HG02970 (cell line): ENCODE results near the gene TFAP2D.

Source experiments
- ATAC-seq: cut with Tn5 transposase; IDR thresholded peaks from one replicate; pipeline ENCODE4 v1.9.1; 2021; ENCODE audit warnings: mild to moderate bottlenecking, moderate library complexity, moderate number of reproducible peaks; ENCODE audit not compliant: unreplicated experiment, low FRiP score

Gene TFAP2D

DNA sequence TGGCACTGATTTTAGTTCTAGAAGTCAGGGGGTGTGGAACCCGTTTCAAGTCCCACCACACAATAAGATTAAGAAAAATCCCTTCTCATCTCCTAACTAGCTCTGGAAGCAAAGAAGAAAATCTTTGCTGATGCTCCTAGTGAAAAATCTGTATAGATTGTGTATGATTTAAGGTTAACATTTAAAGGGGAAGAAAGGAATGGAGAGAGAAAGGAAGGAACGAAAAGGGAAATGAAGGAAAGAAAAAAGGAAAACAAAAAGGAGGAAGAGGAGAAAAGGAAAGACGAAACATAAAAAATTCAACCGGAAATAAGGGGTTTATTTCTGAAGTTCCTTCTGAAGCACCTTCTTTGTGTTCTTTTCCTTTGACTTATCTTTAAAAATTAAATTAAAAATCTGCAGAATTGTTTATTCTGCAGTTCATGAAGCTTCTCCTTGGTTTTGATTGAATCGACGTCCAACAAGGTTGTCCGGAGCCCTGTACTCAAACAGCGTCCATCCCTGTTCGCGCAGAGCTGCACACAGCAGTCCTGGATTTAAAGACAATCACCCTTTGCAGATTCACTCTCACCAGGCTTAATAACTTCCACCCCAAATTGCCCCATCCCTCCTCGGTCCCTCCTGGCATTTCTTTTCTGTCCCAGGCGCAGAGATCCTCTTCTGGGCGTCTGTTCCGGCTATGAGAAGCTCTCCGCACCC is 103.8 kb downstream of the TFAP2D start:
- ATAC-seq, result no peak

DNA sequence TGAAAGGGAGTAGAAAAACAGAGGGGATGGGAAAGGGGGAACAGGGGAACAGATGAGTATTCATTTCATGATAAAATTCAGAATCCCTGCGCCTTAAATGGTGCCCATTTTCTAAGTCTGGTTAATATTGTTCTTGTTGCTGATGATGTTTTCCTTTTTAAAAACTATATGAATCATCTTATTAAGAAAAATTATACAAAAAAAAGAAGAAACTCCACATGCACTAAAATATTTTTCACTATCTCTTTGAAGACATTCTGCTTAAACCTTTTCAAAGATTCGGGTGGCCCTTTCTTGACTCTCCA is 104.3 kb downstream of the TFAP2D start:
- no peak for ATAC-seq

DNA sequence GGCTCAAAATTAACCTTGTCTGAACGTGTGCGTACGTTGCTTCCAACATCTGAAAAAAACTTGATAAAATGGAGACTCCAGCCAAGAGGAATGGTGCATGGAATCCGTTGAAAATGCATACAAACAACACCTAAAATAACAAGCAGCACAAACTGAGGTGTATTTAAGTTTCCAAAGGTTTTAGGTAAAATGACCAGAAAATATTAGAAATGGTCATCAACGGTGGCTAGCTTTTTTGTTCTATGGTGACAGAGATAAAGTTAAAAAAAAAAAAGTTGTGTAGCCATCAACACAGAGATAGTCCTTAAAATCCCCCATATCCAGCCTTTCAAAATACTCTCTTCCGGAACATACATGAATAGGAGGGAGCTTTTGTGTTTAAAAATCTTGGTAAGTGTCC is 104.7 kb downstream of the TFAP2D start:
- ATAC-seq, result no peak

DNA sequence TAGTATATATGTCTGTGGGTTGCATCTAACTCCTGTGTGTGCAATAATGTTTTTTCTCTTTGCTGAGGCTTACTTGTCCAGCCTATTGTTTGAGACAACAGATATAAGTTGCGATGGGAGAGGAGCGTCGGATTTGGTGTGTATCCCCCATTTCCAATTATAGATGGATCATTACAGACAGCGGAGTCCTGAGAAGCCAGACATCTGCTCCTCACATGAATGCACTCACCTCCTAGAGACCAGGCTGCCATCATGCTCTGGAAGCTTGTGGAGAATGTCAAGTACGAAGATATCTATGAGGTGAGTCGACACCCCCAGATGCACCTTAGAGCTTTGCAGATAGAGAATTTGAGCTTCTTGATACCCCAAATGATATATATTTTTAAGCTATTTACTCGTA is 105.3 kb downstream of the TFAP2D start, which contains the start of gene TFAP2B:
TFAP2B (plus strand) TSS at position 199 of the 400 bp plus-strand sequence; CDS start at position 220, 21 bp downstream.
- no peak for ATAC-seq

DNA sequence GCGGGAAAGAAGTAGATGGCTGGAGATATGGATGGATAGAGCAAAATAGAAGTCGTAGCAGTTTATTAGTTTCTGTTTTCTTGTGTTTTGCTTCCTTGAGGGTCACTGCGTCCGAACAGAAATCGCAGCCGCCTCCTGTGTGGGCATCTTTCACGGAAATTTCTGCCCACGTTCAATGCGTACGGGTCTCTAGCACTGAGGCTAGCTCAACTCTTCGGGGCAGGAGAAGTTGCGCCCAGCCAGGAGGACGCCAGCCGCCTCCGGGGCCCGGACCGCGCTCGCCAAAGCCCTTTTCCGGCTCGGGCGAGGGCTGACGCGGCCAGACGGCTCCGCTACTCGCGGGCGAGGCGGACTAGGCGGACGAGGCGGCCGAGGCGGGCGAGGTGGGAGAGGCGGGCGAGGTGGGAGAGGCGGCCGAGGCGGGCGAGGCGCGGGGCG is 106.2 kb downstream of the TFAP2D start:
- no peak for ATAC-seq

DNA sequence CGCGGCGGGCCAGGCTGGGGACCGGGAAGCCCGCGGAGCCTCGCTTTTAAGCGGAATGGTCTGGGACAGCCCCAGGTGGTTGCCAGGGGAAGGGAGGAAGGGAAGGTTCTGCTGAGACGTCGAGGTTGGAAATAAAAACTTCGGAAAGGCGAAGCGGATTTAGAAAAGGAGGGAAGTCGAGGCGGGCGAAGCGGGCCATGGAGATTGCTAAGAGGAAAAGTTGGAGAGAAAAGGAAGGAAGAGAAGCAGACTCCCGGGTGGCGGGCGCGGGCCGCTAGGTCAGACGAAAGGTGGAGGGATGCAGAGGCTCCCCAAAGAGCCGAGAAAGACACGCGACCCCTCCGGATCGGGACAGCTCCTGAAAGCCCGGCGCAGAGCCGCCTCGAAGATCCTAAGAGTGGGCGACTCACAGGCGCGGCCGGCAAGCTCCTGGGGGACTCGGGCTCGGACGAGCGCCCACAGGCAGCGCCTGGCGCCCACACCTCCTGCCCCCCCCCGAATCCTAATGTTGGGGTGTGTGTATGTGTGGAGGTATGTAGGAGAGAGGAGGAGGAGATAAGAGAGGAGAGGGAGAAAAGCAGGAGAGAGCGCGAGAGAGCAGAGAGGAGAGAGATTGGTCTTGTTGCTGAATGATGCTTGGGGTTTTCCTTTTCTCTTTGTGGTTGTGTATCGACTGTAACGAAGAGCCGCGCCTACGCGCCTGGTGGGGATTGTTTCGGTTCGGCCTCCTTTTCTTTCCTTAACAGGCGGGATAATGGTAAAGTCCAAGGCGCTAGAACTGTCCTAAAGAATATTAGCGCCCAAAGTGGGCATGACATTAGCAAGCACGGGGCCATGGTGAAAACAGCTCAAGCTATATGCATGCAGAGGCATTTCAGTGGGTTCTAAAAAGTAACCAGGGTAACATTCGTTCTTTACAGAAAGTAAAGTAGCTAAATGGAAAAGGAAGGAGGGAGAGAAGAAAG is 106.9 kb downstream of the TFAP2D start:
- ATAC-seq, result no peak

DNA sequence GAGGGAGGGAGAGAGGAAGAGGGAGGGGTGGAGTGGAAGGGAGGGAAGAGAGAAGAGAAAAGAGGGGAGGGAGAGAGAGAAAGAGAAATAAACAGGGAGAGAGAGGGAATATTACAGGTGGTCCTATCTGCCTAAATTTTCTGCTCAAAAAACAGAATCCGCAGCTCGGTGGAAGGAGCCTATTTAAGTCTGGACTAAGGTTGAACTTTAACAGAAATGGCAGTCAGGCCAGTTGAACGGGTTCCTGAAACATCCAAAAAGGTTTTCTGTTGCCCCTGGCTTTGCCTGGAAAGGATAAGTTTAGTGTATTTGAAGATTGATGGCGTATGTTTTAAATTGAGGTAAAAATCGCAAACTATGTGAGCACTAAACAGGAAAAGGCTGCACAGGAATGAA is 107.5 kb downstream of the TFAP2D start:
- no peak for ATAC-seq

DNA sequence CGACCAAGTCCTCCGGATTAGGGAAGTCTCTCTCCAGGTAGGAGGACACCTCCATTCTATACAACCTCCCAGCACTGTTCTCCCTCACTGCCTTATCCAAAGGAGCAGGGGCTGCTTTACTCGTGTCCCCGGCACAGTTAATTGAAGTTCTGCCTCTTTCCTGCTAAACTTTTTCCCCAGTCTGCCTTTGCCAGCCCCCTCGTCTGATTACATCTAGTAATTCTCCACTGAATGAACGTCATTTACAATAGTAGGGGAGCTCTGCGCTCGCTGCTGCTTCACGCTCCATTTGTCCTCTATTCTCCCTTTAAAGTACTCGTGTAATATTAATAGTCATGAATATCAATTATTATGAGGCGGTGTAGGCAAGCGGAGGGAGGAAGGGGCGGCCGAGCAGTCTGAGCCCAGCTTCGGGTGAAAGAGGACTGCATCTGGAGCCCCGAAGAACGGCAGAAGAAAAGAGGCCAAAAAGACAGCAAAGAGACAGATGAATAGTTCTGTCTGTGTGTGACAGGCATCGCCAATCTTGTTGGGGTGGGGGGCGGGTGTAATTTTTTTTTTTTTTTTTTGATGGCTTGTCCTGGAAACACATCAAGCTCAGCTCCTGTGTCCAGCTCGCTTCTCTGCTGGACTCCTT is 108.2 kb downstream of the TFAP2D start:
- ATAC-seq, result no peak

DNA sequence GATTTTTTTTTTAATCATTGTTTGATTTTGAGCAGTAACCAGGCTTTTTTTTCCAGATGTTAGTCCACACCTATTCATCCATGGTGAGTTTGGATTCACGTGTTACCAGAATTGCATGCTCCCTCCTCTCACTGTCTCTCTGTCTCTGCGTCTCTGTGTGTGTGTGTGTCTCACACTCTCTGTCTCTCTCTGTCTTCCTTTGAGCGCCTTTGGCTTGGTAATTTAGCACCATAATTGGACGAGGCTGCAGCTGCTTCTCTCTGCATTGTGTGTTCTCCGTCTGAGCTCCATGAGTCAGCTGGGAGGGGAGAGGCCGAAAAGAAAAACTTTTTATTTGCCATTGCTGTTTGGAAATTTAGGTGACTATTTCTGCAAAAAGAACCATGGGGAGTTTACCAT is 108.8 kb downstream of the TFAP2D start:
- no peak for ATAC-seq
